Omental fat pad (tissue), 4 donors: Measurements from ENCODE around the gene GRM6. TPM values are rescaled to one million over a fixed set of nuclear protein-coding genes. Genes with fewer than 3 reads are reported as not detected.

Experiments
- ATAC-seq: fragments of 150-250 bp; one replicate; pipeline ENCODE4 v1.9.1; 2016; ENCODE audit warnings: mild to moderate bottlenecking, moderate library complexity; ENCODE audit not compliant: low FRiP score
- DNase-seq: peaks from one replicate; pipeline ENCODE4 v3.0.0-alpha.2; 2019; ENCODE audit warnings: low spot score
- CTCF ChIP-seq, 3 donors: fragments of 450-650 bp; IDR thresholded peaks; one replicate each; pipeline ENCODE4 v1.5.1; 2016 to 2017; ENCODE audit warnings: antibody characterized with exemption in 3 of 3, mild to moderate bottlenecking in 3 of 3, moderate library complexity in 2 of 3
- total RNA-seq, 4 donors: library from RNA; depleted of rRNA; stranded (reverse); fragments of >200 nt; gene quantifications; one replicate each; pipeline ENCODE4 v1.1.0, GENCODE V29; 2016

GRM6 gene
- total RNA-seq, 4 donors from 2014 or later: not detected

- ATAC-seq: no peak
- TF ChIP-seq CTCF (IDR thresholded peaks at IDR 0.05): no peak
- DNase-seq: no peak
Observed at GRCh38 chr5:178998441-178998840, 3.3 kb upstream of the GRM6 start.

GRCh38 chr5:178997191-178997590 lies 2.1 kb upstream of the GRM6 start:
- no peak for DNase-seq
- ATAC-seq: no peak
- TF ChIP-seq CTCF (IDR thresholded peaks at IDR 0.05): no peak

- no peak for TF ChIP-seq CTCF (IDR thresholded peaks at IDR 0.05)
- no peak for DNase-seq
- no peak for ATAC-seq
Observed at GRCh38 chr5:178996156-178996555, 1.0 kb upstream of the GRM6 start.

GRCh38 chr5:178995341-178995690 lies 196 bp upstream of the GRM6 start:
- no peak for TF ChIP-seq CTCF (IDR thresholded peaks at IDR 0.05)
- ATAC-seq: no peak
- DNase-seq: no peak

GRCh38 chr5:178993955-178994579 lies 1.1 kb downstream of the GRM6 start:
- DNase-seq (no peak), ATAC-seq (no peak)
- TF ChIP-seq CTCF (IDR thresholded peaks at IDR 0.05): no peak

- TF ChIP-seq CTCF (IDR thresholded peaks at IDR 0.05): no peak
- no peak for ATAC-seq
- DNase-seq: no peak
Observed at GRCh38 chr5:178993236-178993765, 1.8 kb downstream of the GRM6 start.

GRCh38 chr5:178992291-178992895 lies 2.7 kb downstream of the GRM6 start:
- ATAC-seq: no peak
- TF ChIP-seq CTCF (IDR thresholded peaks at IDR 0.05): no peak

More at GRCh38 chr5:178992291-178992895, 2.7 kb downstream of the GRM6 start:
- no peak for DNase-seq
